Epithelial cell of proximal tubule (primary cell): ENCODE data around the gene SORBS2. TPM values are rescaled to one million over a fixed set of nuclear protein-coding genes. Genes with fewer than 3 reads are reported as not detected.

ENCODE experiments used
- DNase-seq: peaks from one replicate; pipeline ENCODE4 v3.0.0-alpha.2; 2011; ENCODE audit warnings: low read depth
- H3K4me3 ChIP-seq: 2 replicates; pipeline ENCODE4 v1.5.1; 2011; ENCODE audit warnings: low read depth, mild to moderate bottlenecking, low read length
- total RNA-seq: library from RNA; depleted of rRNA; stranded (reverse); fragments of >200 nt; gene quantifications from 2 replicates; pipeline ENCODE4 v1.2.3, GENCODE V29; 2015
- TF ChIP-seq, protein P1 (sequence below): conservative IDR thresholded peaks from 2 replicates; pipeline ENCODE4 v1.5.1; 2012; ENCODE audit warnings: low read depth, mild to moderate bottlenecking, low read length

SORBS2 gene
- total RNA-seq, 1 donor from 2014 or later, result 11.6 TPM

DNA sequence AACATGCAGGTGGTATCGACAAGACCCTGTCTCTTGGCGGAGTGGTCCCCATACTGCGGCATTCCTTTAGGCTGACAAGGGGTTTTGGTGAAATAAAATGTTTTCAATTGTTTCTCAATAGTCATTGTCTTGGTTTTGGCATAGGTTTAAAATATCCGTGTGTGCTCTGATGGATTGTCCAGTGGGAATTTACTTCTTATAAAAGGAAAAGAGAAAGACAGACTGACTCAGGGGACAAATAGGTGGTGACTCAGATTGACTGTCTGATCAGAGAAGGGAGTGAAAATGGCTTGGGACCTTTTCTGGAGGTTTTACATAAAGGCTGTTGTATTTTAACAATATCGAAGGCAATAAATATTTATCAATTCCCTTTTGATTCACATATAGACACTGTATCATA, 129.8 kb downstream of the SORBS2 start:
- TF ChIP-seq, protein P1, sequence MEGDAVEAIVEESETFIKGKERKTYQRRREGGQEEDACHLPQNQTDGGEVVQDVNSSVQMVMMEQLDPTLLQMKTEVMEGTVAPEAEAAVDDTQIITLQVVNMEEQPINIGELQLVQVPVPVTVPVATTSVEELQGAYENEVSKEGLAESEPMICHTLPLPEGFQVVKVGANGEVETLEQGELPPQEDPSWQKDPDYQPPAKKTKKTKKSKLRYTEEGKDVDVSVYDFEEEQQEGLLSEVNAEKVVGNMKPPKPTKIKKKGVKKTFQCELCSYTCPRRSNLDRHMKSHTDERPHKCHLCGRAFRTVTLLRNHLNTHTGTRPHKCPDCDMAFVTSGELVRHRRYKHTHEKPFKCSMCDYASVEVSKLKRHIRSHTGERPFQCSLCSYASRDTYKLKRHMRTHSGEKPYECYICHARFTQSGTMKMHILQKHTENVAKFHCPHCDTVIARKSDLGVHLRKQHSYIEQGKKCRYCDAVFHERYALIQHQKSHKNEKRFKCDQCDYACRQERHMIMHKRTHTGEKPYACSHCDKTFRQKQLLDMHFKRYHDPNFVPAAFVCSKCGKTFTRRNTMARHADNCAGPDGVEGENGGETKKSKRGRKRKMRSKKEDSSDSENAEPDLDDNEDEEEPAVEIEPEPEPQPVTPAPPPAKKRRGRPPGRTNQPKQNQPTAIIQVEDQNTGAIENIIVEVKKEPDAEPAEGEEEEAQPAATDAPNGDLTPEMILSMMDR, result no peak
- no peak overlapping the region for H3K4me3 ChIP-seq
- DNase-seq, result peak; percentile 53

DNA sequence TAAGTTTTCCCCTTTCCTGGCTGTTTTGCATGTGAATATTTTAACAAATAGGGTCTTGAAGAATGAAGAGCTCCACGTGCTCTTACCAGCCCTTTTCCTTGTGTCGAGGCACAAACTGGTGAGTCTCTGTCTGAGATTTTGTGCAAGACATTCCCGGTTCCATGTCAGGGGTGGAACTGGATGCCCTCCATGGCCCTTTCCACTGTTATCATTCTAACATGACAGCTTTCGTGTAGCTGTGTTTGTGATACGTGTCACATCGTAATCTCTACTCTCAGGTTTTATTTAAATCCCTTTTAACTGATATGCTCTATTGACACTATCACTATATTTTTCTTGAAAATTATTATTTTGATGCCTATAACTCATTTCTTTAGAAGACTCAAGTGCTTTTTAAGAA, 130.4 kb downstream of the SORBS2 start:
- H3K4me3 ChIP-seq, result no peak overlapping the region
- TF ChIP-seq, protein P1, result no peak
- no peak for DNase-seq

DNA sequence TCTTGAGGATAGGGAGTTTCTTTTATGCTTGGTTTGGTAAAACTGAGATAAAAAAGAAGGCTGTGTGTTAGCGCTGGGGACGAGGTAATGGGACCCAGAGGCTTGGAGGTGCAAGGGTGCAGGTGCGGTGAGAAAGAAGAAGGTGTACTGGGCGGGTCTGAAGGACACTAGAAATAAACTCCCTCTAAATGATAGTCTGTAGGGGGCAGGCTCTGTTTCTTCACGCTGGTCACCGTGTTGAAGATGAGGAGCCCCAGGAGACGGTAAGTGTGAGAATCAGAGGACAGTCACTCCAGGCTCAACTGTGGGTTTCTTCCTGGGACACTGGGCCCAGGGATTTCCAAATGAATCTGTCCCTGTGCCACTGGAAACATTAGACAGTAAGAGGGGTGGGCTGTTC, 131.4 kb downstream of the SORBS2 start:
- TF ChIP-seq, protein P1, result no peak
- H3K4me3 ChIP-seq, result no peak overlapping the region
- no peak for DNase-seq

DNA sequence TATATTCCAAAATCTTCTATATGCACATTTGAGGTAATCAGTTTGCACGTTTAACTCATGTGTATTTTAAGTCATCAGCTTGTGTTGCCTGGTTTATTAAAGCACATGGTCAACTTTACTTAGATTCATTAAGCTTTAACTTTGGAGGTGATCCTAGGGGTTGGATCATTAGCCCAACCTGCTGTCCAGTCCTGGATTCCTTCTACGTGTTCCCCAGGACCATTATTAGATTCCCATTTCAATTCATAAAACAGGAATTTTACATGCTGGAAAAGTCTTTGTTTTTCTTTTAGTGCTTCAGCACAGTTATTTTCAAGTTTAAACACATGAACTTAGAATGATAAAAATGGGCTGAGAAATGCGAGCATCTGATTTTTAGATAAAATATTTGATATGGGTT, 132.5 kb downstream of the SORBS2 start:
- no peak overlapping the region for H3K4me3 ChIP-seq
- TF ChIP-seq, protein P1, result no peak
- no peak for DNase-seq

DNA sequence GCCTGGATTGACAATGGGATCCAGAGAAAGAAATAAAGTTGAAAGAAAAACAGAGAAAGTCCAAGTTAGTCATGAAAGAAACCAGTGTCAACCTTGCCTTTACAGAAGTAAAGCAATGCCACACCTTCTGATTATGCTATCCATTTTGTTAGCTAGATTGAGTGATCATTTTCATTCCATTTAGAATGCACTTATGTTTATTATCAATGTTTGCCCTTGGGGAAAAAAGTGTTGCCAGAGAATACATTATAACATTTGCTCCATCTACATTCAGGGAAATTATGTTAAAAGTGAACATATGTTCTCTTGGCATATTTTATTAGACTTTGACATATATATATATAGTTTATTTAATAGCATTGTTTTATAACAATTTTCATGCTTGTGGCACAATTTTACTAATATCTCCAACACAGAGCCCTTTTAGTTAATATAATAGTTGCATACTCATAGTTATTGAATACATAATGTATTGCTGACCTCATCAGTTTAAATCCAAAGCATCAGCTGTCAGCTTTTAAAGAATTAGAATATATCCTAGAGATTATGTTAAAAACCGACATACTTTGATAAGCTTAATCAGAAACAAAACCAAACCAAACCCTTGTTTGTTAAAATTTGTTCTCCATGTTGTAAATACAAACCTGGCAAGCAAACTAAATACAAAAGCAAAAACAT, 134.2 kb downstream of the SORBS2 start:
- TF ChIP-seq, protein P1, result no peak
- no peak overlapping the region for H3K4me3 ChIP-seq

DNA sequence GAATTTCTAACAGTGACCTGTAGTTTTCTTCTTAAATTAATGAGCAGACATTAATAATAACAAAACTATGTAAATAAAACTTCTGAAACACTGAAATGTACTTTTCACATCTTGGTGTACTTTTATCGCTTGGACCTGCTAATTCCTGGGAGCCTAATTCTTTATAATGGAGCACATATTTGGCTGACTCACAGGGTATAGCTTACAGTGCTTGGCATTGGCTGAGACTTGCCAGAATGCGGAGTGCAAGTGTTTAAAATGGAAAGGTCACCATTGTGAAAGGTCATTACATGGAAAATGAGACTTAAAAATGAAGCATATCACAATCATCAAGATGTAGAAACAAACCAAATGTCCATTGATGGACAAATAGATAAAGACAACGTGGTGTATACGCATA, 139.4 kb downstream of the SORBS2 start:
- TF ChIP-seq, protein P1, result no peak
- no peak for DNase-seq
- H3K4me3 ChIP-seq, result no peak overlapping the region

More for the DNA sequence above, 134.2 kb downstream of the SORBS2 start:
- DNase-seq, result no peak

DNA sequence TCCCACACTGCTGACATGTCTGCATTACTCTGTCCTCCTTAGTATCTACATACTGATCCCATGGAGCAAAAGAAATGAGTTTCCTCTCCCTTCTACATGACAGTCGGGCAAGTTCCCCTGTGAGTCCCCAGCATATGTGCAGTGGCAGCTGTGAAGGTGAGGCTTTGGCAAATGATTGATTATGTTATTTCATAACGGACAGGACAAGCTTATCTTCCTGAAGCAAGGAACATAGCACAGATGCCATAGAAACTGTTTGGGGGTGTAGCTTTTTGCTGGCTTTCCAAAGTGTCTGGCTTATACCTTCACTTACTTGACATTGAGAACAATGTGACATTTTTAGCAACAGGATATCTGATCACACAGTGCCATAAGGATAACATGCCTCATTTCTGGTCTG, 139.8 kb downstream of the SORBS2 start:
- no peak for DNase-seq
- TF ChIP-seq, protein P1, result no peak

More for the DNA sequence above, 139.8 kb downstream of the SORBS2 start:
- H3K4me3 ChIP-seq, result no peak overlapping the region
